H54 (cell line): ENCODE measurements around the gene NDFIP2.

Source experiments
- DNase-seq: peaks from one replicate; pipeline ENCODE4 v3.0.0; 2011; ENCODE audit warnings: low spot score, mixed read lengths; ENCODE audit not compliant: insufficient read length
- FAIRE-seq: peaks from 3 replicates; lab custom pipeline; 2011; peaks lifted over from hg19 to GRCh38; lab: Jason Lieb, UNC
- POLR2A ChIP-seq: IDR thresholded peaks from 2 replicates; pipeline ENCODE4 v1.6.1; 2011; ENCODE audit warnings: low read depth, mild to moderate bottlenecking, low read length

Gene NDFIP2

GRCh38 chr13:79475569-79475968, 5.4 kb upstream of the NDFIP2 start:
- no peak for TF ChIP-seq POLR2A
- DNase-seq = no peak
- peak; percentile 30 for FAIRE-seq

GRCh38 chr13:79477968-79478367, 3.0 kb upstream of the NDFIP2 start:
- no peak for TF ChIP-seq POLR2A
- FAIRE-seq (no peak), DNase-seq (no peak)

GRCh38 chr13:79479882-79480281, 1.1 kb upstream of the NDFIP2 start:
- FAIRE-seq = no peak
- no peak for DNase-seq
- TF ChIP-seq POLR2A = no peak

- TF ChIP-seq POLR2A = no peak
- DNase-seq = no peak
- no peak for FAIRE-seq
Measured at GRCh38 chr13:79481685-79482052, 714 bp downstream of the NDFIP2 start.

- DNase-seq (no peak), FAIRE-seq (no peak)
- no peak for TF ChIP-seq POLR2A
Measured at GRCh38 chr13:79482281-79482970, 1.5 kb downstream of the NDFIP2 start.

GRCh38 chr13:79483086-79483706, 2.2 kb downstream of the NDFIP2 start:
- no peak for TF ChIP-seq POLR2A
- no peak for DNase-seq
- peak; percentile 86 for FAIRE-seq

GRCh38 chr13:79485014-79485811, 4.3 kb downstream of the NDFIP2 start:
- DNase-seq (no peak), FAIRE-seq (peak; percentile 89)
- no peak for TF ChIP-seq POLR2A

- peak; percentile 27 for FAIRE-seq
- TF ChIP-seq POLR2A = no peak
Measured at GRCh38 chr13:79486433-79487188, 5.7 kb downstream of the NDFIP2 start.

GRCh38 chr13:79490326-79490725, 9.4 kb downstream of the NDFIP2 start:
- no peak for FAIRE-seq
- no peak for DNase-seq
- TF ChIP-seq POLR2A = no peak

More at GRCh38 chr13:79486433-79487188, 5.7 kb downstream of the NDFIP2 start:
- no peak for DNase-seq

- no peak for DNase-seq
- FAIRE-seq = no peak
- no peak for TF ChIP-seq POLR2A
Measured at GRCh38 chr13:79490824-79491223, 9.9 kb downstream of the NDFIP2 start.

- TF ChIP-seq POLR2A = no peak
- FAIRE-seq (peak; percentile 6), DNase-seq (no peak)
Measured at GRCh38 chr13:79491715-79492114, 10.8 kb downstream of the NDFIP2 start.

- DNase-seq (no peak), FAIRE-seq (peak; percentile 36)
- no peak for TF ChIP-seq POLR2A
Measured at GRCh38 chr13:79492313-79492798, 11.4 kb downstream of the NDFIP2 start.

GRCh38 chr13:79492918-79493594, 12.1 kb downstream of the NDFIP2 start:
- FAIRE-seq (no peak), DNase-seq (no peak)
- no peak for TF ChIP-seq POLR2A
